Erythroblast (primary cell): ENCODE data around the gene ORM2.
"Not testable (repeated sequence)": the region's sequence is repeated elsewhere in the genome, so short reads cannot be mapped to it uniquely, and the experiment has no call there.

Source experiments
- GATA1 ChIP-seq: IDR thresholded peaks from 2 replicates; pipeline ENCODE4 v1.6.1; 2011; ENCODE audit warnings: low read depth, mild to moderate bottlenecking, control low read depth, low read length, moderate library complexity
- POLR2A ChIP-seq: IDR thresholded peaks from 2 replicates; pipeline ENCODE4 v1.6.1; 2011; ENCODE audit warnings: mild to moderate bottlenecking, low read length

- not testable (repeated sequence) for TF ChIP-seq POLR2A, GATA1
Observed at GRCh38 chr9:114320710-114321109, 9.0 kb upstream of the ORM2 start.
